PC-9 (cell line): ENCODE measurements around the gene SPATA3.

Experiments
- EZH2 ChIP-seq: fragments of 200-600 bp; sonication (generic); IDR thresholded peaks from 2 replicates; pipeline ENCODE4 v1.8.0; 2017; ENCODE audit warnings: antibody characterized with exemption, low read depth
- TF ChIP-seq, protein P1 (sequence below): fragments of 200-600 bp; sonication (generic); conservative IDR thresholded peaks from 2 replicates; pipeline ENCODE4 v1.6.1; 2017; ENCODE audit warnings: mixed run types, antibody characterized with exemption, mild to moderate bottlenecking, moderate library complexity

DNA sequence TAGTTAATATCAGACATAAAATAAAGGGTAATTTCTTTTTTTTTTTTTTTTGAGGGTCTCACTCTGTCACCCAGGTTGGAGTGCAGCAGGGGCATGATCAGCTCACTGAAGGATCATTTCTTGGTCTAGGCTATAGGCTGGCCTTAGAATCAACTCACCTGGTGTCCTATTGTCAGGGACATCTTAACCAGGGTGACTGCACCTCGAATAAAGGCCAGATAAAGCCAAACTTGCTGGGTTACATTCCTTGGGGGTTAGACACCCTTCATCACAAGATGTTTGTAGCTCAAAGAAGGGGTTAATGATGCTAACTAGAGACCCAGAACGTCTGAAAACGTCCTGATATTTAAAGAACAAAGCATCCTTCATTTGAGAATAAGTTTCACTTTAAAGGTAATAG is 17.9 kb downstream of the SPATA3 start:
- TF ChIP-seq, protein P1, sequence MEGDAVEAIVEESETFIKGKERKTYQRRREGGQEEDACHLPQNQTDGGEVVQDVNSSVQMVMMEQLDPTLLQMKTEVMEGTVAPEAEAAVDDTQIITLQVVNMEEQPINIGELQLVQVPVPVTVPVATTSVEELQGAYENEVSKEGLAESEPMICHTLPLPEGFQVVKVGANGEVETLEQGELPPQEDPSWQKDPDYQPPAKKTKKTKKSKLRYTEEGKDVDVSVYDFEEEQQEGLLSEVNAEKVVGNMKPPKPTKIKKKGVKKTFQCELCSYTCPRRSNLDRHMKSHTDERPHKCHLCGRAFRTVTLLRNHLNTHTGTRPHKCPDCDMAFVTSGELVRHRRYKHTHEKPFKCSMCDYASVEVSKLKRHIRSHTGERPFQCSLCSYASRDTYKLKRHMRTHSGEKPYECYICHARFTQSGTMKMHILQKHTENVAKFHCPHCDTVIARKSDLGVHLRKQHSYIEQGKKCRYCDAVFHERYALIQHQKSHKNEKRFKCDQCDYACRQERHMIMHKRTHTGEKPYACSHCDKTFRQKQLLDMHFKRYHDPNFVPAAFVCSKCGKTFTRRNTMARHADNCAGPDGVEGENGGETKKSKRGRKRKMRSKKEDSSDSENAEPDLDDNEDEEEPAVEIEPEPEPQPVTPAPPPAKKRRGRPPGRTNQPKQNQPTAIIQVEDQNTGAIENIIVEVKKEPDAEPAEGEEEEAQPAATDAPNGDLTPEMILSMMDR = no peak
- TF ChIP-seq EZH2 = no peak
